Stimulated activated CD4-positive, alpha-beta T cell treated with anti-CD3 and anti-CD28 coated beads, Interleukin-12 subunit alpha, Interleukin-12 subunit beta, amount 100 ng/mL, for 4 hours (primary cell): Measurements from ENCODE around the gene SWSAP1.

Source experiments
- DNase-seq: peaks from one replicate; pipeline ENCODE4 v3.0.0-alpha.2; 2020

The SWSAP1 gene

DNA sequence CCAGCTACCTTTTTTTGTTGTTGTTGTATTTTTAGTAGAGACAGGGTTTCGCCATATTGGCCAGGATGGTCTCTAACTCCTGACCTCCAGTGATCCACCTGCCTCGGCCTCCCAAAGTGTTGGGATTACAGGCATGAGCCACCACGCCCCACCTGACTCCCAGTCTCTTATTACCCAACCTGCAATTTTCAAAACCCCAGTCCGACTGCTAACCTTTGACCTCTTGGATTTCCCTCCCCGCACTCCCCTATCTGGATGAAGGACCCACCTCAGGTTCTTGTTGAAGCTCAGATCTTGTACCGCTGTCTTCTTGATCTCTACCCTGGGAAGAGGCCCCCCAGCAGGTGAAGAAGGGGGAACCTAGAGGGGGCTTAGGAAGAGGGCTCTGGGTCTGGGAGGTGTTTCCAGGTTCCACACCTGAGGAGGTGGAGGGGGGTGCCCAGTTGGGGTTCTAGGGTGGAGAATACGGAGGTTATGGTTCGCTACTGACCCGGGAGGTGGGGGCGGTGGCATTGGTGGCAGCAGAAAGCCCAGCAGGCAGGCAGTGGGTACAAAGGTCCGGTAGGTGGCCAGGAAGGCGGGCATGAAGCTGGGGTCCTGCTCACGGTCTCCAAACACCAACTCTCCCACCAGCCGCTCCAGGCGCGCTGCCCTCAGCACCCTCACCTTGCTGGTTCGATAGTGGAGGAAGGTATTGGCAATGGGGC lies 42.0 kb downstream of the SWSAP1 start:
- DNase-seq, result no peak

GRCh38 chr19:11418094-11418548 lies 43.7 kb downstream of the SWSAP1 start:
- no peak for DNase-seq

GRCh38 chr19:11418549-11419506 lies 44.4 kb downstream of the SWSAP1 start, which contains the start of gene RGL3:
Gene RGL3, minus strand, starts transcription at chr19:11419314. Its CDS starts 36 bp downstream, at chr19:11419278.
- no peak for DNase-seq

DNA sequence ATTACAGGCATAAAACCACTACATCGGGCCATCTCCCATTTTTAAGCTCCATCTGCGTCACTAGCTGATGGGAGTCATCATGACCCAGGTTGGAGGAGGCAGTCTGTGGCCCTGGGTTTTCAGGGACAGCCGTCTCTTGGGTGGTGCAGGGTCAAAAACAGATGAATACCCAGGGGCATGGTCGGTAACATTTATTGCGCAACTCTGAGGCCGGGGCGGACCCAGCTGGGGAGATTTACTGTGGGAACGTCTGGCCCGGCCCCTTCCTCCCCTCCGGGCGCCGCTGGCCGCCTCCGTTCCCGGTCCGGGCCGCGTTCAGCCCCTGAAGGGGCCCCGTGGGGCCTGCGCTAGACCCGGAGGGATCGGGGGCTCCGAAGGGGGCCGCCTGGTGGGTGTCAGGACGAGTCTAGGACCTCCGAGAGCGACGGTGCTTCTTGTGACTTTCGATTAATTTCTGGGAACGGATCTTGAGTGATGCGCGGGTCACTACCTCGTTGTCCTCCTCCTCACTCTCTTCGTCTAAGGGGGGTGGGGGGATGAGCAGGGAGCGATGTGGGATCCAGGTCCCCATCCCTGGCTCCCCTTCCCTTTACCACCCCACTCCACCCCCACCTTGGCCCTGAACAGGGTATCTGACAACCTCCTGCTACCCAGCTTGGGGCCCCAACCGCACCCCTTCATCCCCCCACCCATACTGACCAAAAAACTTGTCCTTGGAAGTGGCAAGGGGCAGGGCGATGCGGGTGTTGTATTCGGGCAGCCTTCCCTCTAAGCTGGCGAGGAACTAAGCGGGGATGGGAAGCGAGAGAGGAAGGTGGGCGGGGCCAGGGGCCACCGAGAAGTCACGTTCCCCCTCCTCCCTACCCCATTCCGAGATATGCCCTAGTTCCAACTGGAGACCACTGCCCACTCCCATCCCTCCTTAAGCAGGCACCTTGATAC lies 46.2 kb downstream of the SWSAP1 start:
- no peak for DNase-seq

GRCh38 chr19:11421371-11422098 lies 47.1 kb downstream of the SWSAP1 start:
- DNase-seq, result peak; percentile 44

GRCh38 chr19:11422163-11423065 lies 47.9 kb downstream of the SWSAP1 start:
- peak; percentile 56 for DNase-seq

DNA sequence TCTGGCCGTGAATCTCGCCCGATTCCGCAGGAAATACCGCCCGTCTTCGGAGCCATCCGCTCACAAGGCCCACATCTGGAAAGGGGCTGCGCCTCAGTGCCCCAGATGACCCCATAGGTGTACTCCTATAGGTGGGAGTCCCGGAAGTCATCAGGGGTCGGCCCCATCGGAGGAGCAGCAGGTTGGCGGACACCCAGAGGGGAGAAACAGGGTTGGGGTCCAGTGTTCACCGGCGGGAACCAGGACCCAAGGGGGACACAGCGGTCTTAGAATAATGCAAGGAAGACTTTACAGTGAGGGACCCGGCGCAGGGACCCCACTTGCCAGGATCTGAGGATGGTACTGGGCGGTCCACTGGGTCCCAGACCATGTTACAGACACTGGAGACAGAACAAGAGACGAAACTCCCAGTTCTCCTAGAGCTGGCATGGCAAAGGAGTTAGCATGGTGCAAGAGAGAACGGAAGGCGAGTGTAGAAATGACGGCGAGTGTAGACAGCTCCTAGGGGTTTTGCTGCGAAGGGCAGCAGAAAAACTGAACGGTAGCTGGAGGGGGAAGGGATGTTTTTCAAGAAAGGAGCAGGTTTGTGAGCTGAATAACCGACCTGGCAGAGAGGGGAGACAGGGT lies 48.8 kb downstream of the SWSAP1 start:
- no peak for DNase-seq

- no peak for DNase-seq
Measured at GRCh38 chr19:11423791-11424181, 49.3 kb downstream of the SWSAP1 start.
